Spleen (tissue), 7 donors: ENCODE data around the gene PCDHGA3.

ENCODE experiments used
- CTCF ChIP-seq, 11 experiments: fragments of 200-600 bp in 7 of 11; fragments of 450-650 bp in 4 of 11; sonication (generic) in 4 of 11; IDR thresholded peaks in 8 of 11; conservative IDR thresholded peaks in 3 of 11; 1 replicate in 7 of 11; 2 replicates in 4 of 11; pipeline versions ENCODE4 v1.4.0 to v1.8.0; 2016 to 2021; ENCODE audit warnings: antibody characterized with exemption in 11 of 11, inconsistent platforms in 4 of 11, mild to moderate bottlenecking in 1 of 11
- POLR2A ChIP-seq, 3 donors: fragments of 450-650 bp; IDR thresholded peaks; one replicate each; pipeline ENCODE4 v1.5.1; 2017; ENCODE audit warnings: antibody characterized with exemption in 3 of 3, mild to moderate bottlenecking in 1 of 3
- POLR2AphosphoS5 ChIP-seq, 3 donors: sonication (generic); formaldehyde crosslinking; IDR thresholded peaks; one replicate each; pipeline ENCODE4 v1.5.1; 2017; ENCODE audit warnings: antibody characterized with exemption in 3 of 3
- donor health status: DM: no; HTN: no; CAD: no; lungs with moderate emphysema.
- donor health status: DM: no; HTN: no; CAD: no.
- donor health status: DM: no; HTN: no; CAD: no.

GRCh38 chr5:141351591-141351990 lies 8.0 kb downstream of the PCDHGA3 start:
- no peak for TF ChIP-seq POLR2AphosphoS5 (IDR thresholded peaks at IDR 0.05)
- no peak for TF ChIP-seq CTCF (IDR thresholded peaks at IDR 0.05 in 8 of 11, conservative IDR thresholded peaks at IDR 0.05 in 3 of 11)
- no peak for TF ChIP-seq POLR2A (IDR thresholded peaks at IDR 0.05)
